Ovary (tissue), 9 donors: ENCODE results near the gene THRB. TPM values are rescaled to one million over a fixed set of nuclear protein-coding genes. Genes with fewer than 3 reads are reported as not detected.

Experiments
- DNase-seq, 5 donors: peaks; one replicate each; pipeline ENCODE4 v3.0.0-alpha.2; 2019 to 2020
- H3K27ac ChIP-seq, 2 donors: fragments of 200-600 bp; one replicate each; pipeline versions ENCODE4 v1.5.1 to v1.8.0; 2019 to 2022
- H3K27me3 ChIP-seq: fragments of 200-600 bp; one replicate; pipeline ENCODE4 v1.8.0; 2022
- H3K36me3 ChIP-seq: fragments of 200-600 bp; sonication (generic); one replicate; pipeline ENCODE4 v1.5.1; 2019
- H3K4me1 ChIP-seq: one replicate; pipeline ENCODE4 v1.8.1; 2013; ENCODE audit warnings: mild to moderate bottlenecking, moderate library complexity; ENCODE audit not compliant: insufficient read depth
- H3K4me3 ChIP-seq: fragments of 200-600 bp; sonication (generic); one replicate; pipeline ENCODE4 v1.5.1; 2017
- H3K9me3 ChIP-seq, 2 donors: fragments of 200-600 bp in 1 of 2; sonication (generic) in 1 of 2; one replicate each; pipeline versions ENCODE4 v1.5.1 to v1.8.1; 2013 to 2019; ENCODE audit warnings: mild to moderate bottlenecking in 1 of 2, moderate library complexity in 1 of 2
- CTCF ChIP-seq, 3 donors: fragments of 450-650 bp in 2 of 3; fragments of 200-600 bp in 1 of 3; IDR thresholded peaks; one replicate each; pipeline versions ENCODE4 v1.5.1 to v1.8.0; 2016 to 2022; ENCODE audit warnings: antibody characterized with exemption in 3 of 3, mild to moderate bottlenecking in 1 of 3
- EP300 ChIP-seq: sonication (generic); formaldehyde crosslinking; IDR thresholded peaks from one replicate; pipeline ENCODE4 v1.6.1; 2017; ENCODE audit warnings: antibody characterized with exemption
- POLR2A ChIP-seq: fragments of 450-650 bp; IDR thresholded peaks from one replicate; pipeline ENCODE4 v1.6.1; 2017; ENCODE audit warnings: antibody characterized with exemption, mild to moderate bottlenecking, moderate library complexity
- WGBS, 3 donors: extraction: QIAGEN DNeasy Blood & Tissue Kit in 1 of 3; methylation state at CpG; one replicate each; pipeline versions ENCODE4 v1.1.5 to v1.1.7; 2013 to 2017; 5-methylcytosine and 5-hydroxymethylcytosine counted together
- intact Hi-C, 4 donors: fragments of 100-400 bp; cut with DNase I; formaldehyde crosslinking; loops; one replicate each; pipeline versions ENCODE4 v1.11.0 to v1.15.1; 2022 to 2023
- polyA plus RNA-seq, 2 donors: library from polyadenylated mRNA; stranded (reverse); fragments of 200-250 nt in 1 of 2; fragments of 350-450 nt in 1 of 2; fragmentation: Illumina TruSeq in 1 of 2; extraction: RNeasy Lipid Tissue Mini Kit (QIAGEN cat#74804) in 1 of 2; gene quantifications; one replicate each; pipeline ENCODE4 v1.2.3, GENCODE V29; 2013 to 2014
- total RNA-seq, 7 donors: library from RNA; depleted of rRNA in 2 of 7; stranded (reverse); fragments of >200 nt in 2 of 7; fragmentation: NEBNext Ultra II Directional in 3 of 7; extraction: Animal tissue kit (Norgen Biotek cat#: 25700) in 3 of 7; gene quantifications; one replicate each; pipeline versions ENCODE4 v1.1.0 to v1.2.4, GENCODE V29; 2016 to 2023
- donor health status: DM: no; HTN: no; CAD: no; lungs with moderate emphysema.
- donor health status: DM: no; HTN: no; CAD: no.
- donor health status: Bipolar disorder and iron deficiency.
- donor health status: DM: yes; HTN: yes; CAD: no.
- donor health status: DM: no; HTN: no; CAD: no.
- donor health status: DM: yes; HTN: yes; CAD: no.

THRB gene
- total and polyA plus RNA-seq, 9 donors: 0.91 to 6.5 (median 3.2) TPM

- H3K36me3 ChIP-seq: no peaks in the 10 kb centered on the region
- no peaks in the 10 kb centered on the region for H3K9me3 ChIP-seq
- no peak overlapping the region for H3K4me3 ChIP-seq
- no peak overlapping the region for H3K27ac ChIP-seq
- intact Hi-C loops: no loop called here
- DNase-seq: no peak
- H3K4me1 ChIP-seq: no peaks in the 10 kb centered on the region
- no peaks in the 10 kb centered on the region for H3K27me3 ChIP-seq
- TF ChIP-seq EP300: no peak
- no peak for TF ChIP-seq CTCF (IDR thresholded peaks at IDR 0.05)
- TF ChIP-seq POLR2A: no peak
Measured at GRCh38 chr3:24479816-24480215, 14.8 kb downstream of the THRB start.

GRCh38 chr3:24476871-24477656, 17.6 kb downstream of the THRB start:
- Histone ChIP-seq H3K27me3 (no peaks in the 10 kb centered on the region), H3K4me1 (no peaks in the 10 kb centered on the region), H3K27ac (no peak overlapping the region), H3K36me3 (no peaks in the 10 kb centered on the region), H3K4me3 (no peak overlapping the region), H3K9me3 (no peaks in the 10 kb centered on the region)
- intact Hi-C loops: no loop called here
- WGBS, 3 donors: 41 to 47% (median 44%) methylated on average over 3 of the region's 3 CpGs
- no peak for TF ChIP-seq POLR2A
- no peak for TF ChIP-seq CTCF (IDR thresholded peaks at IDR 0.05)
- DNase-seq: no peak

GRCh38 chr3:24475925-24476324, 18.7 kb downstream of the THRB start:
- Histone ChIP-seq H3K27me3 (no peaks in the 10 kb centered on the region), H3K27ac (no peak overlapping the region), H3K9me3 (no peaks in the 10 kb centered on the region), H3K4me3 (no peak overlapping the region), H3K36me3 (no peaks in the 10 kb centered on the region), H3K4me1 (no peaks in the 10 kb centered on the region)
- DNase-seq: no peak
- intact Hi-C loops: no loop called here
- 62 to 71% (median 65%) methylated on average over 1 of the region's 1 CpG for WGBS, 3 donors
- TF ChIP-seq EP300 (no peak), POLR2A (no peak), CTCF (IDR thresholded peaks at IDR 0.05) (no peak)

GRCh38 chr3:24474862-24475261, 19.8 kb downstream of the THRB start:
- DNase-seq: no peak
- Histone ChIP-seq H3K4me3 (no peak overlapping the region), H3K9me3 (no peaks in the 10 kb centered on the region), H3K4me1 (no peaks in the 10 kb centered on the region), H3K27ac (no peak overlapping the region), H3K36me3 (no peaks in the 10 kb centered on the region), H3K27me3 (no peaks in the 10 kb centered on the region)
- intact Hi-C loops: no loop called here
- TF ChIP-seq POLR2A: no peak
- no peak for TF ChIP-seq EP300
- no peak for TF ChIP-seq CTCF (IDR thresholded peaks at IDR 0.05)
- 88 to 93% (median 93%) methylated on average over 4 of the region's 4 CpGs for WGBS, 3 donors
